Bronchial epithelial cell (primary cell): ENCODE data around the gene RING1. TPM values are rescaled to one million over a fixed set of nuclear protein-coding genes. Genes with fewer than 3 reads are reported as not detected.
"Not testable (repeated sequence)": the region's sequence is repeated elsewhere in the genome, so short reads cannot be mapped to it uniquely, and the experiment has no call there.

ENCODE experiments used
- DNase-seq: peaks from one replicate; pipeline ENCODE4 v3.0.0-alpha.2; 2010; ENCODE audit warnings: low read depth
- FAIRE-seq: peaks from 2 replicates; lab custom pipeline; 2011; peaks lifted over from hg19 to GRCh38; lab: Jason Lieb, UNC
- H3K27me3 ChIP-seq: 2 replicates; pipeline ENCODE4 v1.5.1; 2011; ENCODE audit warnings: low read length; ENCODE audit not compliant: control insufficient read depth, insufficient read depth
- H3K36me3 ChIP-seq: 2 replicates; pipeline ENCODE4 v1.5.1; 2011; ENCODE audit warnings: low read length; ENCODE audit not compliant: control insufficient read depth, insufficient read depth
- H3K4me3 ChIP-seq: 2 replicates; pipeline ENCODE4 v1.5.1; 2011; ENCODE audit warnings: mild to moderate bottlenecking, low read depth, low read length, control low read depth
- total RNA-seq: library from RNA; depleted of rRNA; stranded (reverse); fragments of >200 nt; gene quantifications from 2 replicates; pipeline ENCODE4 v1.2.1, GENCODE V29; 2014
- TF ChIP-seq, protein P1 (sequence below): IDR thresholded peaks from 2 replicates; pipeline ENCODE4 v1.5.1; 2011; ENCODE audit warnings: mild to moderate bottlenecking, moderate library complexity, low read length, control low read depth, inconsistent platforms; ENCODE audit not compliant: insufficient read depth, severe bottlenecking

Gene RING1
- total RNA-seq, 1 donor from 2014 or later = 43.4 TPM

DNA sequence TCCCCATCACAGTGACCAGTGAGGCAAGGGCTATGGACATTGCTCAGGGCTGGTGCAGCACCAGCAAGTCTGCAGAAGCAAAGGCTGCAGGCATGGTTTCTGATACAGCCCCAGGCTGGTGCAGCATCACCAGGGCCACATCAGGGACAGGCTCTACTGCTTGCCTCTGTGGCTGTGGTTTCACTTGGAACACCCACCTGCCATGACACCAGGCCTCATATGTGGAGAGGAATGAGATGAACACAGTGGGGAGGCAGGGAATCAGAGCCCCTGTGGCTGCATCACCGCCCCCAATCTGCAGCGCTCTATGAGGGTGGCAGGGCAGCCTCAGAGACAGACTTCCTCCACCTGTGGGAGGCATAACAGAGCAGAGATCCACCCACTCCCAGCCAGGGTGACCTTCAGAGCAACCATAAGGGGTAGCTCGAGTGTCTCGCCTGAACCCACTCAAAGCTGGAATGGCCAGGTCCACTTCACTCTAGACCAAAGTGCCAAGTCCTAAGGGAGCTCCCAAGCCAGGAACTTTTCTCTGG, 7.9 kb downstream of the RING1 start:
- DNase-seq (no peak), FAIRE-seq (no peak)
- Histone ChIP-seq H3K27me3 (no peaks in the 10 kb centered on the region), H3K4me3 (no peak overlapping the region), H3K36me3 (peaks cover 1% of the 10 kb centered on the region)
- TF ChIP-seq, protein P1, sequence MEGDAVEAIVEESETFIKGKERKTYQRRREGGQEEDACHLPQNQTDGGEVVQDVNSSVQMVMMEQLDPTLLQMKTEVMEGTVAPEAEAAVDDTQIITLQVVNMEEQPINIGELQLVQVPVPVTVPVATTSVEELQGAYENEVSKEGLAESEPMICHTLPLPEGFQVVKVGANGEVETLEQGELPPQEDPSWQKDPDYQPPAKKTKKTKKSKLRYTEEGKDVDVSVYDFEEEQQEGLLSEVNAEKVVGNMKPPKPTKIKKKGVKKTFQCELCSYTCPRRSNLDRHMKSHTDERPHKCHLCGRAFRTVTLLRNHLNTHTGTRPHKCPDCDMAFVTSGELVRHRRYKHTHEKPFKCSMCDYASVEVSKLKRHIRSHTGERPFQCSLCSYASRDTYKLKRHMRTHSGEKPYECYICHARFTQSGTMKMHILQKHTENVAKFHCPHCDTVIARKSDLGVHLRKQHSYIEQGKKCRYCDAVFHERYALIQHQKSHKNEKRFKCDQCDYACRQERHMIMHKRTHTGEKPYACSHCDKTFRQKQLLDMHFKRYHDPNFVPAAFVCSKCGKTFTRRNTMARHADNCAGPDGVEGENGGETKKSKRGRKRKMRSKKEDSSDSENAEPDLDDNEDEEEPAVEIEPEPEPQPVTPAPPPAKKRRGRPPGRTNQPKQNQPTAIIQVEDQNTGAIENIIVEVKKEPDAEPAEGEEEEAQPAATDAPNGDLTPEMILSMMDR = no peak

DNA sequence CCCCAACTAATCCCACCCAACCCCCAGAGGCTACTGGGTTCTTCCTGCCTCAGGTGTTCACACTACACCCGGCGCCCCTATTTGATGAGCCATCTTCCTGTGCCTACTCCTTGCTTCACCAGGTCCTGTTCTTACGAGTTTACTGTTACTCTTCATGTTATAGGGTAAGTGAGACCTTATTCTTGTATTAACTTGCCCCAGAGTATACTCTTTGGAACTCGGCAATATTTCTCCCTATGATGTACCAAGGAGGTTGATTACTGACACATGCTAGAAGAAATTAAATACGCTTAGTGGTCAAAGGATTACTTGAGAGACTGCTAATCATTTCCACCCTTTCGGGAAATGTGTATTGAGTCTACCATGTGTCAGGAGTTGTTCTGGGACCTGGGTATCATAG, 8.9 kb downstream of the RING1 start:
- Histone ChIP-seq H3K4me3 (no peak overlapping the region), H3K36me3 (no peaks in the 10 kb centered on the region), H3K27me3 (no peaks in the 10 kb centered on the region)
- TF ChIP-seq, protein P1 = no peak
- peak; percentile 96 for DNase-seq
- FAIRE-seq = no peak

DNA sequence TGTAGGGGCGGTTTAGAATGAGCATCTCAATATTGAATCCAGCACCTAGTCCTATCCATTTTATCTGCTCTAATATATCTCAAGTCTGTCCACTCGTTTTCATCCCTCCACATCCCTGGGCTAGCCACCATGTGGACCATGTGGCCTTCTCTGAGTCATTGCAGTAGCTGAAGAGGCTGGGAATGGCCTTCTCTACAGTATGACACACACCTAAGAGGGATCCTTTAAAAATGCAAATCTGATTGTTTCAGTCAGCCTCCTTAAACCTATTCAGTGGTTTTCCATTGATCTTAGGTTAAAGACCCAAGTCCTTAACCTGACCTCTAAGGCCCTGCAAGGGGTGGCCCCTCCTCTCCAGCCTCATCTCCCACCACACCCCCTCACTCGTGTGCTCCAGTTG, 9.4 kb downstream of the RING1 start:
- DNase-seq (peak; percentile 82), FAIRE-seq (peak; percentile 70)
- no peak overlapping the region for H3K4me3 ChIP-seq
- TF ChIP-seq, protein P1 = no peak
- no peaks in the 10 kb centered on the region for H3K36me3 ChIP-seq
- no peaks in the 10 kb centered on the region for H3K27me3 ChIP-seq

DNA sequence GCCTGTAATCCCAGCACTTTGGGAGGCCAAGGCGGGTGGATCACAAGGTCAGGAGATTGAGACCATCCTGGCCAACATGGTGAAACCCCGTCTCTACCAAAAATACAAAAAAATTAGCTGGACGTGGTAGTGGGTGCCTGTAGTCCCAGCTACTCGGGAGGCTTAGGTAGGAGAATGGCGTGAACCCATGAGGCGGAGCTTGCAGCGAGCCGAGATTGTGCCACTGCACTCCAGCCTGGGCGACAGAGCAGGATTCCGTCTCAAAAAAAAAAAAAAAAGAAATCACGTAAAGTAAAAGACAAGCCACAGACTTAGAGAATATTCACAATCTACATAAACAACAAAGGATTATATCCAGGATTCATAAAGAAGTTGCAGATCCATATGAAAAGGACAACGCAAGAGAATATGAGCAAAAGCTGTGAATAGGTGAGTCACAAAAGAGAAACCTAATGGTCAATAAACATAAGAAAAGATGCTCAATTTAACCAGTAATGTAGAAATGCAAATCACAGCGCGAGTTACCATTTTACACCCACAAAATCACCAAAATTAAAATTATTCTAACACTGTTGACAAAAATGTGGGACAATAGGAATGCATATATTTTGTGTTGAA, 18.3 kb downstream of the RING1 start:
- FAIRE-seq, H3K27me3 ChIP-seq, H3K36me3 ChIP-seq, H3K4me3 ChIP-seq, DNase-seq: not testable (repeated sequence)

DNA sequence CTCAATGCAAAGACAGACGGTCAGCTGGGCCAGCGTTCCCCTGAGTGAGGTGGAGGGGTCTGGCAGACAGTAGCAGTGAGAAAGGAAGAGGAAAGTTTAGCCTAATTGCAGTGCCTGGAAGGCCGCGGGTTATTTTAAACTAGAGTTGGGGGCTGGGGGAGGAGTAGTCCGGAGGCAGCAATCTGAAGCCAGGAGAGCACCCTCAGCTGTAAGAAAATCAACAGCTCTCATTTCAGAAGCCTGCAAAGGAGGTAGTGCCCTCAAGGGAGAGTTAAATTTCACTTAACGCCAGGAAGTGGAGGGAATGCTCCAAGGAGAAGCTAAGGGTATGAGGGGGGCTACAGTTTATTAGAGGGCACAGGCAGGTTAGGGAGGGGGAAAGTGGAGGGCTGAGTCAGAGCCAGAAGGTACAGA, 26.9 kb downstream of the RING1 start:
- Histone ChIP-seq H3K27me3 (peaks cover 4% of the 10 kb centered on the region), H3K36me3 (no peaks in the 10 kb centered on the region), H3K4me3 (no peak overlapping the region)
- DNase-seq (no peak), FAIRE-seq (no peak)
- TF ChIP-seq, protein P1 = no peak

DNA sequence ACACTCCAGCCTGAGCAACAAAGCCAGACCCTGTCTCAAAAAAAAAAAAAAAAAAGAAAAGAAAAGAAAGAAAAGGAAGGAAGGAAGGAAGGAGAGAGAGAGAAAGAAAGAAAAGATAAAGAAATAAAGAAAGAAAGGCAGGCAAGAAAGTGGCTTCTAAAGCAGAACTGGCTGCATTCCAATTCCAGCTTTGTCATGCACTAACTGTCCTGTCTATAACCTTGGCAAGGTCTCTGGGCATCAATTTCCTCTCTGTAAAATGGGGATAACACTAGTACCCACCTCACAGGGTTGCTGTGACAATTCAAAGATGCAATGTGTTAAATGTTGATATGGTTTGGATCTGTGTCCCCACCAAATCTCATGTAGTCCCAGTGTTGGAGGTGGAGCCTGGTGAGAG, 28.0 kb downstream of the RING1 start:
- FAIRE-seq (no peak), DNase-seq (no peak)
- TF ChIP-seq, protein P1 = no peak
- H3K27me3 ChIP-seq = peaks cover 6% of the 10 kb centered on the region
- no peak overlapping the region for H3K4me3 ChIP-seq
- no peaks in the 10 kb centered on the region for H3K36me3 ChIP-seq
